ENCODE data around the gene GAL3ST2.
"Not testable (repeated sequence)": the region's sequence is repeated elsewhere in the genome, so short reads cannot be mapped to it uniquely, and the experiment has no call there.

GAL3ST2 gene

DNA sequence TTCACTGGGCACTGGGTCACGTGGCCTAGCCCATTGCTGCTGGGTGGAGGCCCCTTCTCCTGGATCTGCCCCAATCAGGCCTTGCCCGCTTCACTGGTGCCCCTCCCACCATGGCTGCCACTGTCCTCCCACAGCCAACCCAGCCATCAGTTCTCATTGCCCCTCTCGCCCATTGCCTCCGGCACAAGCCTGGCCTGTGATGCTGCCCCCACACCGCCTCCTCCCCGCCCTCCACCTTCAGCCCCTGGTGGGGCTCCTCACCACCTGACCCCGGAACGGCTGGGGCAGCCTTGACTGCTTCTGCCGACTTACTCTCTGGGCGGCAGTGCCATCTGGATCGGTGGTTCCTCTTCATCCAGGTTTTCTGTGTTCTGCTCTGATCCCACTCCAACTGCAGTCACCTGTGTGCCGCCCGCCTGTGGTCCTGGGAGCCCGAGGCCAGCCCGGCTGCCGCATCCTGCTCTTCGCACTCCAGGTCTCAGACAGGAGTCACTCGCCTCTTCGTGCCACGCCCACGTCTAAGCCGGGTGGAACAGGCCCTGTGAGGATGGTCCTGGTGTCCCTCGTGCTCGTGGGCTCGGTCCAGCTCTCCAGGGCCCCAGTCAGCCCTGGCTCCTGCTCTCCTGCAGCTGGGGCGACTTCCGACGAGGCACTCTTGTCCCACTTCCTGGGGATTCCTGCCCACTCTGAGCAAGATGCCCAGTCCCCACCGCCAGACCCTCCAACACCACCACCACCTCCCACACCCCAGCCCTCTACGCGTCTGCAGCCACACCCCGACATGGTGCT, 28.0 kb upstream of the GAL3ST2 start:
- DNase-seq = no peak

DNA sequence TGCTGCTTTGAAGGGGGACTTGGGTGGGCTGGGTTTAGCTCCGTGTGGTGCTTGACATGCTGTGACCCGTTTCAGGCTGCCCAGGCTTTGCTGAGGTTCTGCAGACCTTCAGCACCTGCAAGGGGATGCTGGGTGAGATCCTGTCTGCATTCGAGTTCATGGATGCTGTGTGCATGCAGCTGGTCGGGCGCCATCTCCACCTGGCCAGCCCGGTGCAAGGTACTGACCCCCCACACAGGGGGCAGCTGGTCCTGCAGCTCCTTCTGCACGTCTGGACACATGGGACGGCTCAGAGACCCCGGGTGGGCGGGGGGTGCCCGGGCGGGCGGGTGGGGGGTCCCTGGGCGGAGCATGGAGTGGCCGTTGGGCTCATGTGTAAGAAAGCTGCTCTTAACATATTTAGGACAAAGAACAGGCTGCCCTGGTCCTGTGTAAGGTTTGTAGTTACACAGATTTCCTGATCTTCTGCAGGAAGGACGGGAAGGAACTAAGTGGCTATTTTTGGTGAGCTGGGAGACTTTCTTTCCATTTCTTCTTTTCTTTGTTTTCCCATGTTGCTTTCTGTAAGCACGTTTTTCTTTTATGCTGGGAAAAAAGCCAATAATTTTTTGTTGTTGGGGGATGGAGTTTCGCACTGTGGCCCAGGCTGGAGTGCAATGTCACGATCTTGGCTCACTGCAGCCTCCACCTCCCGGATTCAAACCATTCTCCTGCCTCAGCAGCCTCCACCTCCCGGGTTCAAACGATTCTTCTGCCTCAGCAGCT, 26.4 kb upstream of the GAL3ST2 start:
- no peak for DNase-seq

DNA sequence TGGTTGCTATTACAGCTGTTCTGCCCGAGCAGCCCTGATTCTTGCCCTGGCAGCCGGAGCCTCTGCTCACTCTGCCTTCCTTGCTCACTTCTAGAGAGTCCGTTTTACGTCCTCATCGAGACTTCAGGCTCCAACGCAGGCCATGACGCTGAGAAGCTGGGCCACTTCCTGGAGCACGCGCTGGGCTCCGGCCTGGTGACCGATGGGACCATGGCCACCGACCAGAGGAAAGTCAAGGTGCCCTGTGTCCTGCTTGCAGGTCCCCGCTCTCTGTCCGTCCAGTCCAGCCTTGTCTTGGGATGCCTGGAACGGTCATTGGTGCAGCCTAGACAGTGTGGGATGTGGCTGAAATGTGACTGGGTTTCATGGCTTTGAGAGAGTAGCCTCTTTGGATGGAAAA, 25.5 kb upstream of the GAL3ST2 start:
- DNase-seq = no peak

DNA sequence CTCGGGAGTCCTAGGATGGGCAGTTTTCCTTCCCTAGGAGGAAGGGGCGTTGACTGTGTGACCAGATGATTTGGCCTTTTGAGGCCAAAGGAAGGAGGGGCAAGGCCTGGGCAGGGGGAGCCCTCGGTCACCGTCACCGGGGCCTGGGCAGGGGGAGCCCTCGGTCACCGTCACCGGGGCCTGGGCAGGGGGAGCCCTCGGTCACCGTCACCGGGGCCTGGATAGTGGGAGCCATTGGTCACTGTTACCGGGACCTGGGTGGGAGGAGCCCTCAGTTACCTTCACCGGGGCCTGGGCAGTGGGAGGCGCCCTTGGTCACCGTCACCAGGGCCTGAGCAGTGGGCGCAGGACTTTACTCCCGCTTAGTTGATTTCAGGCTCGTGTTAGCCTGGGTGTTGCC, 24.8 kb upstream of the GAL3ST2 start:
- no peak for DNase-seq

DNA sequence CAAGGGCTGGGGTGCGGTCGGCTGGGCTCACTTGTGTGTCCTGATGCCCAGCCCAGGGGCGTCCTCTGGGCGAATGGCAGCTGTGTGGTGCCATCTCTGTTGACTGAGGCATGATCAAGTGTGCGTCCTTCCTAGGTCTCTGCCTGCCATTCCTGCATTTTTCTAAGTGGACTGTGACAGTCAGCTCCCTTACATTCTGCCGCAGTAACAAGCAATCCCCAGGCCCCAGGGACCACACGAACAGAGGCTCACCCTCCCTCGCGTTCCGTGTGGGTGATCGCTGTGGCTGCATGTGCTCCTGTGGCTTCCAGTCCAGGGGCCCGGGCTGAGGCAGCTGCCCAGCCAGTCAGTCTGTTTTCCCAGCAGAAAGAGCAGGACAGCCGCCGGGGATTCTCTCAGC, 24.4 kb upstream of the GAL3ST2 start:
- no peak for DNase-seq

DNA sequence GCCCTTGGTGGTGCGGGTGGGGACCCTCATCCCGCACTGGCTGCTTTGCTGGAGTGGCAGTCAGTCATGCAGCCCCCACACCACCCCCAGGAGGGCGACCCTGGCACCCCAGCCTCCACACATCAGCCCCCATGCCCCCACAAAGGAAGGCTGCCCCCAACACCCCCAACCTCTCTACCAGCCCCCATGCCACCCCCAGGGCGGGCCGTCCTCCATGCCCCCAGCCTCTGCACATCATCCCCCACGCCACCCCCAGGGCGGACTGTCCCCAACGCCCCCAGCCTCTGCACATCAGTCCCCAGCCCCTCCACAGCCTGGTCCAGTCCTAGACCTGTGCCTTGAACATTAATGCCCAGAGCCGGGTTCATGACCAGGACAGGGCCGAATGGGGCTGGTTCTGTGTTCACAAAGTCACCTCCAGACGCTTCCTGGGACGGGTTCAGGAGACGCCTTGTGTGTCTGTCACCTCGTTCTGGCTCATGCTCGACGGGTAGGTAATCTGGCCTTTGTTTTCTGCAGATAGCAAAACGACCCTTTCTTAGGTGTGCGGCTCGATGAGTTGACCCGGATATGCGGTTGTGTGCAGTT, 23.8 kb upstream of the GAL3ST2 start:
- no peak for DNase-seq

DNA sequence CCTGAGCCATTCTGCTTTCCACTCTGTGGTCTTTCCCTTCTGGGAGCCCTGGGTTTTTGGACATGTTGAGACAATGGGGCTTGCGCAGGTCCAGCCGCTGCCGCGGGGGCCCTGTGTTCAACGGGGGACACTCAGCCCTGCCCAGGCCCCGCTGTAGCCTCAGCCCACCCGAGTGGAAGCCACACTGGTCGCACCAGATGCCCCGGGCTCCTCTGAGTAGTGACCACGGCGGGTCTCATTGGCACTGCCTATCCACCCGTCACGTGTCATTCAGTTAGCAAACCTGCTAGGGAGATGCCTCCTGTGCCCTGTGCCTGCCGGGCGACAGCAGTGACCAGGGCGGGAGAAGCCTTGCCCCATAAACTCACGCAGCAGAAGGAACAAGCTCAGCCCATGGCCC, 23.1 kb upstream of the GAL3ST2 start:
- no peak for DNase-seq

DNA sequence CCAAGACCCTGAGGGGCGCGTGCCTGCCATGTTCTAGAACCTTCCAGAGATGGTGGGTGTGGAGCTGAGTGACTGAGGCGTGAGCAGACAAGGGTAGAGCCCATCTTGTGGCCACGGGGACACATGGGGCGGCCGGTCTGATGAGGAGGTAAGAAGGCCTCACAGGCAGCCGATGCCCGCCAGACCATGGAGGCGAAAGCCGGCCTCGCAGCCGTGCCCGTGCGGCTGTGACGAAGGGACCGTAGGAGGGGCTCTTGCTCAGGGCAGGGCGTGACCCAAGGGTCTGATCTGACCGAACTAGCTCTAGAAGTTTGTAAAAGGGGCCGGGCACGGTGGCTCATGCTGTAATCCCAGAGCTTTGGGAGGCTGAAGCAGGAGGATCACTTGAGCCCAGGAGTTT, 22.6 kb upstream of the GAL3ST2 start:
- DNase-seq = no peak

DNA sequence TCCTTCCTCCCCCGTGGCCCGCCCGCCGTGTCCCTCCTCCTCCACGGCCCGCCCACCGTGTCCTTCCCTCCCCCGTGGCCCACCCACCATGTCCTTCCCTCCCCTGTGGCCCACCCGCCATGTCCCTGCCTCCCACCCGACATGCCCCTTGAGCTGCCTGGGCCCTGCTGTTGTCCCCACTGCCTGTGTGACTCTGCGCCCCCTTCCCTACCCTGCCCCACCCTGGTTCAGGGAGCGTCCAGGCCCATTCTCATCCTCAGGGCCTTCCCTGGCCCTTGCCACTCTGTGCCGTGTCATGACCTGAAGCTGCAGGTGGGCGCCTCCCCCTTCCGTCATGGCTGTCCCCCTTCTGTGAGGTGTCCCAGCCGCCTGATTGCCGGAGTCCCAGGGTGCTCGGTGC, 21.5 kb upstream of the GAL3ST2 start:
- no peak for DNase-seq

DNA sequence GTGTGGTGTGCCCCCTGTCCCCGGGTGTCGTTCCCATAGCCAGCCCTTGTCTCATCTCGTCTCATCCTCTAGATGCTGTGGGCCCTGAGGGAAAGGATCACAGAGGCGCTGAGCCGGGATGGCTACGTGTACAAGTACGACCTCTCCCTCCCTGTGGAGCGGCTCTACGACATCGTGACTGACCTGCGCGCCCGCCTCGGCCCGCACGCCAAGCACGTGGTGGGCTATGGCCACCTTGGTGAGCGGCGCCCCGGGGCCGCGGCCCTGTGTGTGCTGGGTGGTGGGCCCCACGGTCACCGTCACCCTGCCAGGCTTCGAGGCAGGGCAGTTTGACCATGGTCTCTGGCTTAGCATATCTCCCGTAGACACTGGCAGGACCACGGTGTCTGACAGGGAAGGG, 20.8 kb upstream of the GAL3ST2 start:
- no peak for DNase-seq

DNA sequence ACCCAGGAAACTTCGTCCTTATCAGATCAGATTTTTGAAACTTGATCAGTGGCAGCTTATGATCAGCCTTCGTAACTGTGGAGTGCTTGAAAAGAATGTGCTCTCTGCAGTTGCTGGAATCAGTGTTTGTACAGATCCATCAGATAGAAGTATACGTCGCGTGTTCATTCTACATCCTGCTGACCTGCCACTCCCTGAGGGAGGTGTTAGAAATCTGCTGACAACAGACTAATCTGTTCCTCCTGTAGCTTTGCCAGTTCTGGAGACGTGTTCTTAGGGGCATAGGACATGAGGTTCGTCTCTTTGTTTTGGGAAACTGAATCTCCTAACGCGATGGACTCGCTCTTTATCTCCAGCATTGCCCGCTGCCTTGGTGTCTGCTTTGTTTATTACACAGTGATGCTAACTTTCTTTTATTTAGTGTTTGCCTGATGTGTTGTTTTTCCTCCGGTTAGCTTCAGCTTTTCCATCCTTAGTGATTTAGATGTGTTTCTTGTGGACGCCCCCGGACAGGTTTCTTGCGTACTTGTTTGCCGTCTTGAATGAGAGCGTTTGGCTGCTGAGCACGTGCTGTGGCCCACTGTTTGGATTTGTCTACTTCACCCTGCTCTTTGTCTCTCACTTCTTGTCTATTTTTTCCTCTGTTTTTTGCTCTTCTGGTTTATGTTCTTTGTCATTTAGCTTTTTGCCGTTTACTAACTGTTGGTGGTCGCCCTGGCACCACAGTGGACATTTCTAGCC, 17.4 kb upstream of the GAL3ST2 start:
- no peak for DNase-seq

DNA sequence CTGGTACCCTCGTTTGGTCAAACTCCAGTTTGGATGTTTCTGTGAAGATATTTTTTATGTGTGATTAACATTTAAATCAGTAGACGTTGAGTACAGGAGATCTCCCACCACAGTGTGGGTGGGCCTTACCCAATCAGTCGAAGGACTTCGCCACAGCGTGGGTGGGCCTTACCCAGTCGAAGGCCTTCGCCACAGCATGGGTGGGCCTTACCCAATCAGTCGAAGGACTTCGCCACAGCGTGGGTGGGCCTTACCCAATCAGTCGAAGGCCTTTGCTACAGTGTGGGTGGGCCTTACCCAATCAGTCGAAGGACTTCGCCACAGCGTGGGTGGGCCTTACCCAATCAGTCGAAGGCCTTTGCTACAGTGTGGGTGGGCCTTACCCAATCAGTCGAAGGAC, 16.7 kb upstream of the GAL3ST2 start:
- not testable (repeated sequence) for DNase-seq

DNA sequence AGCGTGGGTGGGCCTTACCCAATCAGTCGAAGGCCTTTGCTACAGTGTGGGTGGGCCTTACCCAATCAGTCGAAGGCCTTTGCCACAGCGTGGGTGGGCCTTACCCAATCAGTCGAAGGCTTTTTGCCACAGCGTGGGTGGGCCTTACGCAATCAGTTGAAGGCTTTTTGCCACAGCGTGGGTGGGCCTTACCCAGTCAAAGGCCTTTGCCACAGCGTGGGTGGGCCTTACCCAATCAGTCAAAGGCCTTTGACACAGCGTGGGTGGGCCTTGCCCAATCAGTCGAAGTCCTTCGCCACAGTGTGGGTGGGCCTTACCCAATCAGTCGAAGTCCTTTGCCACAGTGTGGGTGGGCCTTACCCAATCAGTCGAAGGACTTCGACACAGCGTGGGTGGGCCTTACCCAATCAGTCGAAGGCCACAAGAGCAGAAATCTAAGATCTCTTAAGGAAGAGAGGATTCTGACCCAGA, 16.3 kb upstream of the GAL3ST2 start:
- no peak for DNase-seq

DNA sequence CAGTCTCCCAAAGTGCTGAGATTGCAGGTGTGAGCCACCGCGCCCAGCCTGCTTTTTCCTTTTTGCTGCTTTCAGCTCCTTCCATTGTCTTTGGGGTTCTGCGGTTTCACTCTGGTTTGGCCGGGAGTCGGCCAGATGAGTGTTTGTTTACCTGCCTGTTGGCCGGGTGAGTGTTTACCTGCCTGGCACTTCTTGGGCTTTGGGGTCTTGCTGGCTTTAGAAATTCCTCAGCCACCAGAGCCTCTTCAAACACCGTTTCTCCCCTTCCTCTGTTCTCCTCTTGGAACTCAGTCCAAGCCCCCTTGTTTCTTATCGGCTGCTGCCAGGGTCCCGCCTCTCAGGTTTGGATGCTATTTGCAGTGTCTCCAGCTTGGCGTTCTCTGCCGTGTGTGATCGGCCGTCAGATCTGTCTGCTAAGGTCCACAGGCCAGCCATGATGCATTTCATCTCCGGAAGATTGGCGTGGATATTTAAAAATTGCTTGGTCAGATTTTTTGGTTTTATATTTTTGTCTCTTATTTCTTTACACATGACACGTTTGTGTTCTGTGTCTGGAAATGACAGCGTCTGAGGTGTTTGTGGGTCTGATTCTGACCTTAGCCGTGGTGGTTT, 14.2 kb upstream of the GAL3ST2 start:
- no peak for DNase-seq

DNA sequence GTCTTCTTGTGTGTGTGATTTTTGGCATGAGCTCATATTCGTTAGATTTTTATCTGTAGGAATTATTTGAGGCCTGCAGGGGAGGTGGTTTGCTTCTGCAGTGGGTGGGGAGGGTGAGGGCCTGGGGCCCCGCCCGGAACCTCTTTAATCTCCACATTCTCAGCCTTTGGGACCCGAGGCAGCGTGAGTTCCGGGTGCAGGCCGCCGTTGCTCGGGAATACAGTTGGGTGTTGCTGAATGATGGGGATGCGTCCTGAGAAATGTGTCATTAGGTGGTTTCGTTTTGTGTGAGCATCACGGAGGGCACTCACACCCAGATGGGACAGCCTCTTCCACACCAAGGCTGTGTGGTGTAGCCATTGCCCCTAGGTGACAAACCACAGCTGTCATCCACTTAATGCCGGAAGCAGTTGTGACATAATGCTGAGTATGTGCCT, 13.7 kb upstream of the GAL3ST2 start:
- no peak for DNase-seq

DNA sequence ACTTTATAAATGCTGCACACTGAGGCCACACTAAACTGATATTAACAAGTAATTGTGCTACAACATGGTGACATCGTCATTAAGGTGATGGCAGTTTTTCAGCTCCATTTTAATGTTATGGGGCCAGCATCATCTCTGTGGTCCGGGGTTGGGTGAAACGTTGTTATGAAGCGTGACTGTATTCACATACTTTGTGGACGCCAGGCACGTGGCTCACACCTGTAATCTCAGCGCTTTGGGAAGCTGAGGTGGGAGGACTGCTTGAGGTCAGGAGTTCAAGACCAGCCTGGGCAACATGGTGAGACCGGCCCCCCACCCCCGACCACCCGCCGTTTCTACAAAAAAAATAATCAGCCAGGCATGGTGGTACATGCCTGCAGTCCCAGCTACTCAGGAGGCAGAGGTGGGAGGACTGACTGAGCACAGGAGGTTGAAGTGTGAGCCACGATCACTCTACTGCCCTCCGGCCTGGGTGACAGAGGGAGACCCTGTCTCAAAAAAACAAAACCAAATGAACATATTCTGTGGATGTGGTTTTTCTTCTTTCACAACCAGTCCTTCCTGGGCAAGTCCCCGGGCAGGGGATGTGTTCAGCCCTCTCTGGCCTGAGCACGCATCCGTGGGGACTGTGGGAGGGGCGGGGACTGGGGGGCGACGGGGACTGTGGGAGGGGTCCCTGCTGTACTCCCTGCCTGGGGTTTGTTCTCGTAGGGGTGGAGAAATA, 12.9 kb upstream of the GAL3ST2 start:
- no peak for DNase-seq

DNA sequence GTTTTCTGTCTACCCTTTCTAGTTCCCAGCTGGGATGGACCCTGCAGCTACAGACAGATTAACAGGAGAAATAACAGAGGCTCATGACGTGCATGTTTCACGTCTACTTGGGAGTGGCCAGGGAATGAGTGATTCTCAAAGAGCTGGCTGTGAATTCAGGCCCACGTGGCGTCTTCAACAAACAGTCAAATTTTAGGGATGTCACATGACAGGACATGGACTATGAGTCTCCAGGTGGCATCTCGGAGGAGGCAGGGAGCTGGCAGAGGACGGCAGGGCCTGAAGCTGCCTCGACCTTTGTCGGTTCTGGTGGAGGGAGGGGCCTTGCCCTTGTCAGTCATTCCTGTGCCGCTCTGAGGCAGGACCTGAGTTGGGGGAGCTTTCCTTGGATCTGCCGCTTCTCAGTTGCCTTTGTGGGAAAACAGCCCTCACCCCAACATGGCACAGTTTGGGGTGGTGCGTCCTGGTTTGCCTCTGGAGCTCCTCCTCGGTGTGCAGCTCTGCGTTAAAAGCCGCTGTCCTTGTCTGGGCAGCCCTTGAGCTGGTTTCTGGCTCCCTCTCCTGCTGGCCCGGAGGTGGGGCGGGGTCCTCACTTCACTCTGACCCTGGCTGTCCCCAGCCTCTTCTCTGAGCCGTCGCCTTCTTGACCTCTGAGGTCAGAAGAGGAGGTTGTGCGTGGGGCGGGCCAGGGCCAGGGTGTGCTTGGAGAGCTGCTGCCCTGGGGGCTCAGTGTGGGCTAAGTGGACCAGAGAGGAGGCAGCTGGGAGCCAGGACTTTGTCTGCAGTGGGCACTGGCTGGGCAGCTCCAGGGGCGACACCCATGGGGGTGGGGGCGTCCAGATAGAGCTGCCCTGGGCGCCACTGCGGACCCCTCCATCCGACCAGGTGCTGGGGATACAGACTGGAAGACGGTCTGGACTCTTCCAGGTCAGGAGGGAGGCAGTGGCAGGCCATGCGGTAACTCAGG, 12.1 kb upstream of the GAL3ST2 start:
- no peak for DNase-seq

DNA sequence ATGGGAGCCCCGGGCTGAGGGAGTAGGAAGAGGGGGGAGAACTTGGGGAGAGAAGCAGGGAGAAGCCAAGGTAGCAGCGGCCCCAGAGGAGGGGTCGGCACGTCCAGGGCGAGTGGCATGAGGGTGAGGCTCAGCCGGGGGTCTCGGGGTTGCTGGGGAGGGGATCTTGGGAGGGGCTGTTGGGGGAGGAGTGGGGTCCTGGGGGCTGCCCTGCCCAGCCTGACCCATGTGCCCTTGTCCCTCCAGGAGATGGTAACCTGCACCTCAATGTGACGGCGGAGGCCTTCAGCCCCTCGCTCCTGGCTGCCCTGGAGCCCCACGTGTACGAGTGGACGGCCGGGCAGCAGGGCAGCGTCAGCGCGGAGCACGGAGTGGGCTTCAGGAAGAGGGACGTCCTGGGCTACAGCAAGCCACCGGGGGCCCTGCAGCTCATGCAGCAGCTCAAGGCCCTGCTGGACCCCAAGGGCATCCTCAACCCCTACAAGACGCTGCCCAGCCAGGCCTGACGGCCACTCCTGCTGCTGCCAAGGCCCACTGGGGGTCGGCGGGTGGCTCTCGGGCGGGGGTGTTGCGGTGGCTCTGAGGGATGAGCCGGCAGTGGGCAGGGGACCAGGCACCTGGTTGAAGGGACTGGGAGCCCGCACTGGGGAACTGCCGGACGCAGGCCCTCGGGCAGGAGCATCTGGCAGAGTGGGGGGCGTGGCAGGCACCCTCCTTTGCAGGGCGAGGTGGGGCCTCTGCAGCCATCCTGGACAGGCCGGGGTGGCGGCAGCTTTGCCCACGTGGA, 9.0 kb upstream of the GAL3ST2 start:
- no peak for DNase-seq

DNA sequence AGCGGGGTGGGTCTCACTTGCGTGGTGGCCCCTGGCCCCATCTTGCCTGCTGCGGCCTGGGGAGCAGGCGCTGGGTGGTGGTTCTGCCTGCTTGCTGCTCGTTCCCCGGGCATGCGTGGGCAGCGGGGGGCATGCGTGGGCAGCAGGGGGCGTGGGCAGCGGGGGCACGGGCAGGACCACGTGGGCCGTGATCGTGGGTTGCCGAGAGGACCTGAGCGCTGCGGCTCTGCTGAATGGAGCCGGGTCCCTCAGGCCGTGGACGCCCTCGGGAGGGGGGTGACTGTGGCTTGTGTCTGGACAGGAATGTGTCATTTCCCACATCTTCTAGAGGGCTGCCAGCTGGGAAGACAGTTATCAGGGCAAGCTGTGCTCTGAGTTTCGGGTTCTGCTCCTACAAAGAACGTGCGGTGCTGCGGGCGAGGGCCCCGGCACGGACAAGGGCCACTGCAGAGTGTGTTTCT, 8.3 kb upstream of the GAL3ST2 start:
- DNase-seq = no peak

DNA sequence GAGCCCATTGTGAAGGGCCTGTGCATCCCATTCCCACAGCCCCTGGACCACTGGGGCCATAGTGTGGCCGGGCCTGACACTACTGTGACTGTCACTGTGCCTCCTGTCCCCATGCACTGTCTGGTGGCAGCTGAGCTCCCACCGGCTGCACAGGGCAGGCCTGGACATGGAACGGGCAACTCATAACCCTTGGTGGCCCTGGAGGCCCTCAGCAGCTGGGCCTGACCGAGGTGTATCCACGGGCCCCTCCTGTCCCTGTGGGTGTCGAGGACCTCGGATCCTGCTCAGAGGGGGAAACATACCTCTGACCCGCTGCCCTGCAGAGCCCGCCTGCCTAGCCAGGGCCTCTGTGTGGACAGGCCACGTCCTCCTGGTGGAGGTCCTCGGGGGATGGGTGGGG, 7.8 kb upstream of the GAL3ST2 start:
- DNase-seq = no peak

Measured in retina (tissue), 1 donor.